H1 (cell line): Measurements from ENCODE around the gene MUC2. TPM values are rescaled to one million over a fixed set of nuclear protein-coding genes. Genes with fewer than 3 reads are reported as not detected.

Experiments used
- CTCF ChIA-PET: fragments of 300-600 bp; sonication (Branson Sonifier 250); formaldehyde crosslinking; loops from one replicate; lab custom pipeline; 2021; ENCODE audit not compliant: partially characterized antibody; lab: Charles Lee
- POLR2A ChIA-PET: fragments of 300-600 bp; sonication (Branson Sonifier 250); formaldehyde crosslinking; loops from one replicate; lab custom pipeline; 2021; ENCODE audit warnings: inconsistent platforms; ENCODE audit not compliant: partially characterized antibody; lab: Charles Lee
- DNase-seq, 2 experiments: peaks; one replicate each; pipeline versions ENCODE4 v3.0.0 to v3.0.0-alpha.2; 2010 to 2022; ENCODE audit warnings: low spot score in 2 of 2, low read depth in 1 of 2, mixed read lengths in 1 of 2
- FAIRE-seq: peaks from 2 replicates; lab custom pipeline; 2011; peaks lifted over from hg19 to GRCh38; lab: Jason Lieb, UNC
- H2AFZ ChIP-seq: 2 replicates; pipeline ENCODE4 v1.8.1; 2012; ENCODE audit warnings: low read length, inconsistent platforms
- H2AK5ac ChIP-seq: 2 replicates; pipeline ENCODE4 v1.6.1; 2013; ENCODE audit warnings: low read depth, low read length
- H2BK120ac ChIP-seq: replicated peaks from 2 replicates; pipeline ENCODE3; 2013; ENCODE audit warnings: low read depth, low read length, inconsistent platforms
- H2BK12ac ChIP-seq: 2 replicates; pipeline ENCODE4 v1.6.1; 2013; ENCODE audit warnings: low read depth, low read length
- H2BK15ac ChIP-seq: 2 replicates; pipeline ENCODE4 v1.6.1; 2013; ENCODE audit warnings: low read length
- H2BK20ac ChIP-seq: 2 replicates; pipeline ENCODE4 v1.6.1; 2013; ENCODE audit warnings: low read length
- H2BK5ac ChIP-seq: 2 replicates; pipeline ENCODE4 v1.6.1; 2013; ENCODE audit warnings: low read depth, low read length
- H3K14ac ChIP-seq: 2 replicates; pipeline ENCODE4 v1.6.1; 2013; ENCODE audit warnings: inconsistent platforms; ENCODE audit not compliant: insufficient read length
- H3K18ac ChIP-seq: 2 replicates; pipeline ENCODE4 v1.6.1; 2013; ENCODE audit warnings: low read length; ENCODE audit errors: extremely low read depth
- H3K23ac ChIP-seq: 2 replicates; pipeline ENCODE4 v1.6.1; 2013; ENCODE audit warnings: inconsistent platforms; ENCODE audit not compliant: insufficient read length
- H3K23me2 ChIP-seq: 2 replicates; pipeline ENCODE4 v1.6.1; 2013; ENCODE audit warnings: low read depth, low read length
- H3K27ac ChIP-seq: 2 replicates; pipeline ENCODE4 v1.6.1; 2011; ENCODE audit warnings: low read depth, low read length, inconsistent platforms
- H3K27me3 ChIP-seq, 4 experiments: replicated peaks in 1 of 4; 1 replicate in 1 of 4; 2 replicates in 3 of 4; pipeline versions ENCODE4 v1.6.1 to v1.8.1; 2011 to 2013; ENCODE audit warnings: low read length in 3 of 4, mild to moderate bottlenecking in 3 of 4, inconsistent platforms in 2 of 4, mixed read lengths in 2 of 4, moderate library complexity in 1 of 4; ENCODE audit not compliant: control insufficient read depth in 3 of 4, insufficient read depth in 3 of 4; ENCODE audit errors: extremely low read depth in 1 of 4
- H3K36me3 ChIP-seq, 4 experiments: 2 replicates each; pipeline versions ENCODE4 v1.6.1 to v1.8.1; 2011 to 2013; ENCODE audit warnings: mild to moderate bottlenecking in 4 of 4, low read length in 3 of 4, moderate library complexity in 2 of 4, control low read depth in 1 of 4, inconsistent platforms in 1 of 4; ENCODE audit not compliant: insufficient read depth in 4 of 4, control insufficient read depth in 2 of 4
- H3K4ac ChIP-seq: replicated peaks from 2 replicates; pipeline ENCODE3; 2013; ENCODE audit warnings: low read length, low read depth, mixed read lengths, inconsistent platforms; ENCODE audit not compliant: insufficient read length
- H3K4me1 ChIP-seq, 4 experiments: replicated peaks in 1 of 4; 1 replicate in 1 of 4; 2 replicates in 3 of 4; pipeline versions ENCODE4 v1.6.1 to v1.8.1; 2011 to 2013; ENCODE audit warnings: low read length in 3 of 4, inconsistent platforms in 2 of 4, mixed read lengths in 1 of 4; ENCODE audit not compliant: insufficient read depth in 4 of 4, control insufficient read depth in 3 of 4
- H3K4me2 ChIP-seq, 2 experiments: 2 replicates each; pipeline versions ENCODE4 v1.6.1 to v1.8.1; 2011 to 2013; ENCODE audit warnings: low read depth in 2 of 2, low read length in 2 of 2, control low read depth in 1 of 2, inconsistent platforms in 1 of 2, mild to moderate bottlenecking in 1 of 2; ENCODE audit not compliant: insufficient read depth in 1 of 2
- H3K4me3 ChIP-seq, 4 experiments: fragments of 200-600, 300-600 bp in 1 of 4; sonication (generic), shearing (Covaris generic), sonication (Bioruptor Twin) in 1 of 4; 2 replicates each; pipeline versions ENCODE4 v1.5.1 to v1.8.1; 2011 to 2016; ENCODE audit warnings: low read length in 4 of 4, low read depth in 3 of 4, control low read depth in 2 of 4, inconsistent platforms in 2 of 4, mild to moderate bottlenecking in 2 of 4, mixed read lengths in 1 of 4, moderate library complexity in 1 of 4; ENCODE audit not compliant: insufficient read depth in 2 of 4; ENCODE audit errors: extremely low read depth in 1 of 4
- H3K56ac ChIP-seq: replicated peaks from 2 replicates; pipeline ENCODE3; 2013; ENCODE audit warnings: low read depth, mild to moderate bottlenecking, mixed read lengths, low read length, inconsistent platforms; ENCODE audit not compliant: insufficient read length
- H3K79me1 ChIP-seq: 2 replicates; pipeline ENCODE4 v1.6.1; 2013; ENCODE audit warnings: low read depth, low read length, control low read depth
- H3K79me2 ChIP-seq, 2 experiments: 2 replicates each; pipeline versions ENCODE4 v1.6.1 to v1.8.1; 2012 to 2013; ENCODE audit warnings: low read length in 2 of 2, mild to moderate bottlenecking in 2 of 2, inconsistent platforms in 1 of 2; ENCODE audit not compliant: insufficient read depth in 2 of 2, control insufficient read depth in 1 of 2
- H3K9ac ChIP-seq, 4 experiments: replicated peaks in 1 of 4; 1 replicate in 1 of 4; 2 replicates in 3 of 4; pipeline versions ENCODE4 v1.6.1 to v1.8.1; 2011 to 2013; ENCODE audit warnings: low read depth in 3 of 4, low read length in 3 of 4, control low read depth in 2 of 4, mild to moderate bottlenecking in 2 of 4, moderate library complexity in 2 of 4, inconsistent platforms in 1 of 4; ENCODE audit errors: extremely low read depth in 1 of 4
- H3K9me3 ChIP-seq, 2 experiments: 2 replicates each; pipeline versions ENCODE4 v1.6.1 to v1.8.1; 2012 to 2013; ENCODE audit warnings: mild to moderate bottlenecking in 2 of 2, moderate library complexity in 2 of 2, control low read depth in 1 of 2, inconsistent platforms in 1 of 2, low read depth in 1 of 2, low read length in 1 of 2, mixed read lengths in 1 of 2; ENCODE audit not compliant: insufficient read depth in 2 of 2
- H4K20me1 ChIP-seq, 2 experiments: replicated peaks in 1 of 2; 2 replicates each; pipeline versions ENCODE3 to v1.8.1; 2011 to 2013; ENCODE audit warnings: inconsistent platforms in 2 of 2, low read length in 2 of 2, mild to moderate bottlenecking in 1 of 2; ENCODE audit not compliant: insufficient read depth in 2 of 2, control insufficient read depth in 1 of 2
- H4K5ac ChIP-seq: 2 replicates; pipeline ENCODE4 v1.6.1; 2013; ENCODE audit warnings: low read length, low read depth, mixed read lengths, inconsistent platforms; ENCODE audit not compliant: insufficient read length
- H4K8ac ChIP-seq: 2 replicates; pipeline ENCODE4 v1.8.0; 2013; ENCODE audit warnings: mild to moderate bottlenecking, moderate library complexity, low read length, inconsistent platforms; ENCODE audit not compliant: insufficient read depth; ENCODE audit errors: extremely low read depth
- H4K91ac ChIP-seq: replicated peaks from 2 replicates; pipeline ENCODE3; 2013; ENCODE audit warnings: low read length, mixed read lengths, inconsistent platforms; ENCODE audit not compliant: insufficient read length
- BACH1 ChIP-seq: IDR thresholded peaks from 2 replicates; pipeline ENCODE4 v1.6.1; 2012; ENCODE audit warnings: low read length, improper control_type of control experiment
- CTCF ChIP-seq, 3 experiments: IDR thresholded peaks; 1 replicate in 2 of 3; 2 replicates in 1 of 3; pipeline versions ENCODE4 v1.5.1 to v1.6.1; 2011; ENCODE audit warnings: low read length in 3 of 3, mild to moderate bottlenecking in 3 of 3, inconsistent platforms in 2 of 3, low read depth in 1 of 3, moderate library complexity in 1 of 3; ENCODE audit not compliant: insufficient read depth in 1 of 3; ENCODE audit errors: control extremely low read depth in 1 of 3
- FOSL1 ChIP-seq: IDR thresholded peaks from 2 replicates; pipeline ENCODE4 v1.6.1; 2011; ENCODE audit warnings: mild to moderate bottlenecking, low read depth, low read length, moderate library complexity; ENCODE audit not compliant: insufficient read depth
- KDM4A ChIP-seq: IDR thresholded peaks from one replicate; pipeline ENCODE4 v1.7.1; 2012; ENCODE audit warnings: low read depth, mild to moderate bottlenecking, moderate library complexity, low read length, inconsistent platforms; ENCODE audit not compliant: severe bottlenecking
- MAX ChIP-seq: IDR thresholded peaks from 2 replicates; pipeline ENCODE4 v1.6.1; 2012; ENCODE audit warnings: inconsistent platforms
- SRF ChIP-seq: IDR thresholded peaks from 2 replicates; pipeline ENCODE4 v1.6.1; 2011; ENCODE audit warnings: mild to moderate bottlenecking, low read depth, low read length, moderate library complexity
- TCF12 ChIP-seq: IDR thresholded peaks from 2 replicates; pipeline ENCODE4 v1.6.1; 2011; ENCODE audit warnings: low read depth, mild to moderate bottlenecking, low read length
- WGBS, 2 experiments: shearing (Covaris generic) in 1 of 2; methylation state at CpG; one replicate each; pipeline versions ENCODE4 v1.1.6 to v1.1.7; 2013 to 2015; ENCODE audit warnings: low lambda C conversion rate in 2 of 2, mixed read lengths in 2 of 2, inconsistent platforms in 1 of 2, low coverage in 1 of 2, missing lambda C conversion rate in 1 of 2; ENCODE audit not compliant: insufficient replicate concordance in 2 of 2, insufficient coverage in 1 of 2, insufficient read length in 1 of 2; ENCODE audit errors: extremely low coverage in 1 of 2, missing lambda C conversion rate in 1 of 2; 5-methylcytosine and 5-hydroxymethylcytosine counted together
- polyA plus RNA-seq, 7 experiments: library from polyadenylated mRNA; depleted of rRNA in 3 of 7; stranded (reverse) in 5 of 7; unstranded in 2 of 7; fragments of >200 nt in 5 of 7; fragments of 200-250 nt in 2 of 7; gene quantifications; 1 replicate in 5 of 7; 2 replicates in 1 of 7; 4 replicates in 1 of 7; pipeline versions ENCODE4 v1.2.1 to v1.2.3, GENCODE V29; 2011 to 2013; ENCODE audit warnings: missing spikeins in 2 of 7, mixed read lengths in 2 of 7
- total RNA-seq: library from RNA; stranded (reverse); fragmentation: NEBNext Ultra II Directional; extraction: Animal tissue kit (Norgen Biotek cat#: 25700); gene quantifications from 2 replicates; pipeline ENCODE4 v1.2.1, GENCODE V29; 2021
- TF ChIP-seq, protein P1 (sequence below): IDR thresholded peaks from 2 replicates; pipeline ENCODE4 v1.6.1; 2011; ENCODE audit warnings: low read length, improper control_type of control experiment

MUC2 gene
- total and polyA plus RNA-seq, 2 of the 8 experiments (the other 6 are each of a cell fraction or from before 2014, with no cell fraction given), result not detected

DNA sequence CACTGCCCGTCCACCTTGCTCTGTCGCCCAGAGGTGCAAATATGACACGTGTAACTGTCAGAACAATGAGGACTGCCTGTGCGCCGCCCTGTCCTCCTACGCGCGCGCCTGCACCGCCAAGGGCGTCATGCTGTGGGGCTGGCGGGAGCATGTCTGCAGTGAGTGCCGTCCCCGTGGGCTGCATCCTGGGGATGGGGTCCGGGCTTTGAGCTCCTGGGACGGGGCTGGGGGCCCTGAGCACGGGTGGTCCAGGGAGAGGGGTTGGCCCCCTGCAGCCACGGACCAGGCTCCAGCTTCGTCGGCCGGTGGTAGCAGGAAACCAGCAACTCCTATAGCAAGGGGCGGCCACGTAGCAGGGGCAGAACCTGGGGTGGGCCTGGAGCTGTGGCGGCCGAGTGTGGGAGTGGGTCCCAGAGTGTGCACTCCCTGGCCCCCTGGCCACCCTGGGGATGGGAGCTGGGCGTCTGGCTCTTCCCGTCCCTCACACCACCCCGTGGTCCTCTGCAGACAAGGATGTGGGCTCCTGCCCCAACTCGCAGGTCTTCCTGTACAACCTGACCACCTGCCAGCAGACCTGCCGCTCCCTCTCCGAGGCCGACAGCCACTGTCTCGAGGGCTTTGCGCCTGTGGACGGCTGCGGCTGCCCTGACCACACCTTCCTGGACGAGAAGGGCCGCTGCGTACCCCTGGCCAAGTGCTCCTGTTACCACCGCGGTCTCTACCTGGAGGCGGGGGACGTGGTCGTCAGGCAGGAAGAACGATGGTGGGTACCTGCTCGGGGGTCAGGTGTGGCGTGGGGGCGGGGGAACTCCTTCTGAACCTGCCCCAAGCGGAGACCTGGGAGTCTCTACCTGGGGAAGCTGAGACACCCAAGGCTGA lies 10.1 kb downstream of the MUC2 start:
- Histone ChIP-seq H3K4me2 (no peak overlapping the region), H3K4ac (no peak overlapping the region), H4K20me1 (no peaks in the 10 kb centered on the region), H3K27me3 (no peaks in the 10 kb centered on the region), H2BK20ac (no peak overlapping the region), H3K18ac (no peak overlapping the region), H3K9ac (no peak overlapping the region), H2BK12ac (no peak overlapping the region), H4K8ac (peak overlapping the region; percentile 51; the same call in 1 of the 2 replicates), H2BK15ac (no peak overlapping the region), H3K9me3 (peaks cover 7 to 22% of the 10 kb centered on the region in 2 experiments; a peak in 3 of 4 replicates), H3K79me2 (no peaks in the 10 kb centered on the region), H3K4me3 (no peak overlapping the region), H2BK120ac (no peak overlapping the region), H2BK5ac (no peak overlapping the region), H3K14ac (no peak overlapping the region), H3K23me2 (no peaks in the 10 kb centered on the region), H2AK5ac (no peak overlapping the region), H3K27ac (no peak overlapping the region), H3K23ac (no peak overlapping the region), H3K4me1 (no peaks in the 10 kb centered on the region), H3K36me3 (no peaks in the 10 kb centered on the region), H4K5ac (no peak overlapping the region), H4K91ac (no peak overlapping the region), H2AFZ (no peak overlapping the region), H3K79me1 (no peaks in the 10 kb centered on the region), H3K56ac (no peak overlapping the region)
- DNase-seq (no peak), FAIRE-seq (no peak)
- CTCF ChIA-PET, result interaction anchor here (0.5 to 0.9 kb wide), 3 partner anchors 34 to 142 kb away, joined by 3 read pairs; no protein-coding TSS in a partner anchor
- POLR2A ChIA-PET, result no interaction called here
- 90% methylated on average over 33 of the region's 49 CpGs; no CpG with 5 or more reads in 1 of the 2 experiments for WGBS, 2 experiments
- no peak for TF ChIP-seq KDM4A
- TF ChIP-seq, protein P1, sequence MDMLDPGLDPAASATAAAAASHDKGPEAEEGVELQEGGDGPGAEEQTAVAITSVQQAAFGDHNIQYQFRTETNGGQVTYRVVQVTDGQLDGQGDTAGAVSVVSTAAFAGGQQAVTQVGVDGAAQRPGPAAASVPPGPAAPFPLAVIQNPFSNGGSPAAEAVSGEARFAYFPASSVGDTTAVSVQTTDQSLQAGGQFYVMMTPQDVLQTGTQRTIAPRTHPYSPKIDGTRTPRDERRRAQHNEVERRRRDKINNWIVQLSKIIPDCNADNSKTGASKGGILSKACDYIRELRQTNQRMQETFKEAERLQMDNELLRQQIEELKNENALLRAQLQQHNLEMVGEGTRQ, result no peak
- TF ChIP-seq TCF12, result no peak
- no peak for TF ChIP-seq MAX
- TF ChIP-seq CTCF (IDR thresholded peaks at IDR 0.05; ENCODE audit: control extremely low read depth in 1 of 3, insufficient read depth in 1 of 3, low read depth in 1 of 3, low read length in 3 of 3), result no peak
- TF ChIP-seq SRF, result no peak
- no peak for TF ChIP-seq BACH1
- no peak for TF ChIP-seq FOSL1
